ENCODE measurements around the gene LRIG3. TPM values are rescaled to one million over a fixed set of nuclear protein-coding genes. Genes with fewer than 3 reads are reported as not detected.

Gene LRIG3
- total and polyA plus RNA-seq, 4 donors = 6.5 to 111 (median 22.1) TPM

- H3K4me3 ChIP-seq = no peak overlapping the region
- H3K36me3 ChIP-seq (ENCODE audit: control insufficient read depth in 4 of 4, insufficient read depth in 4 of 4, low read length in 4 of 4) = no peaks in the 10 kb centered on the region
- H3K9ac ChIP-seq (ENCODE audit: insufficient read depth in 1 of 2, low read length in 2 of 2) = peak overlapping the region in 1 of 2 donors; percentile 52
- no peak for TF ChIP-seq CTCF (IDR thresholded peaks at IDR 0.05; ENCODE audit: control extremely low read depth, extremely low read depth)
- H3K9me3 ChIP-seq (ENCODE audit: control insufficient read depth in 4 of 4, insufficient read depth in 3 of 4, low read length in 3 of 4) = no peaks in the 10 kb centered on the region
- peak; percentile 9 for ATAC-seq (ENCODE audit: insufficient read depth, low FRiP score)
- peak in 2 of 3 donors; percentile 52 to 55 for DNase-seq
- H3K27ac ChIP-seq (ENCODE audit: low read depth in 1 of 2, low read length in 1 of 2) = no peak overlapping the region
- WGBS, 2 donors = 11 to 15% methylated on average over 1 of the region's 1 CpG
- H3K4me1 ChIP-seq (ENCODE audit: control insufficient read depth in 5 of 5, insufficient read depth in 5 of 5, low read length in 5 of 5) = peaks cover 0 to 21% (median 8%) of the 10 kb centered on the region in 5 donors
- no peaks in the 10 kb centered on the region for H3K27me3 ChIP-seq (ENCODE audit: control insufficient read depth in 3 of 3, insufficient read depth in 3 of 3, low read length in 2 of 3)
Observed at GRCh38 chr12:58925111-58925611, 4.9 kb upstream of the LRIG3 start.

GRCh38 chr12:58924652-58925051 lies 4.3 kb upstream of the LRIG3 start:
- no peak overlapping the region for H3K9ac ChIP-seq (ENCODE audit: insufficient read depth in 1 of 2, low read length in 2 of 2)
- WGBS, 2 donors = 92 to 96% methylated on average over 1 of the region's 1 CpG
- no peak overlapping the region for H3K27ac ChIP-seq (ENCODE audit: low read depth in 1 of 2, low read length in 1 of 2)
- DNase-seq = no peak
- no peak for TF ChIP-seq CTCF (IDR thresholded peaks at IDR 0.05; ENCODE audit: control extremely low read depth, extremely low read depth)
- H3K4me1 ChIP-seq (ENCODE audit: control insufficient read depth in 5 of 5, insufficient read depth in 5 of 5, low read length in 5 of 5) = peaks cover 0 to 21% (median 8%) of the 10 kb centered on the region in 5 donors
- H3K4me3 ChIP-seq = no peak overlapping the region
- H3K9me3 ChIP-seq (ENCODE audit: control insufficient read depth in 4 of 4, insufficient read depth in 3 of 4, low read length in 3 of 4) = no peaks in the 10 kb centered on the region
- H3K27me3 ChIP-seq (ENCODE audit: control insufficient read depth in 3 of 3, insufficient read depth in 3 of 3, low read length in 2 of 3) = no peaks in the 10 kb centered on the region
- peaks cover 0 to 3% (median 0%) of the 10 kb centered on the region in 4 donors for H3K36me3 ChIP-seq (ENCODE audit: control insufficient read depth in 4 of 4, insufficient read depth in 4 of 4, low read length in 4 of 4)
- ATAC-seq (ENCODE audit: insufficient read depth, low FRiP score) = no peak

- H3K9ac ChIP-seq (ENCODE audit: insufficient read depth in 1 of 2, low read length in 2 of 2) = no peak overlapping the region
- WGBS, 2 donors = 82 to 87% methylated on average over 4 of the region's 4 CpGs
- H3K4me1 ChIP-seq (ENCODE audit: control insufficient read depth in 5 of 5, insufficient read depth in 5 of 5, low read length in 5 of 5) = peaks cover 0 to 21% (median 8%) of the 10 kb centered on the region in 5 donors
- no peaks in the 10 kb centered on the region for H3K27me3 ChIP-seq (ENCODE audit: control insufficient read depth in 3 of 3, insufficient read depth in 3 of 3, low read length in 2 of 3)
- peaks cover 0 to 6% (median 0%) of the 10 kb centered on the region in 4 donors for H3K36me3 ChIP-seq (ENCODE audit: control insufficient read depth in 4 of 4, insufficient read depth in 4 of 4, low read length in 4 of 4)
- H3K4me3 ChIP-seq = no peak overlapping the region
- no peak for DNase-seq
- TF ChIP-seq CTCF (IDR thresholded peaks at IDR 0.05; ENCODE audit: control extremely low read depth, extremely low read depth) = no peak
- no peak for ATAC-seq (ENCODE audit: insufficient read depth, low FRiP score)
- H3K9me3 ChIP-seq (ENCODE audit: control insufficient read depth in 4 of 4, insufficient read depth in 3 of 4, low read length in 3 of 4) = peaks cover 0 to 2% (median 0%) of the 10 kb centered on the region in 4 donors
- H3K27ac ChIP-seq (ENCODE audit: low read depth in 1 of 2, low read length in 1 of 2) = no peak overlapping the region
Observed at GRCh38 chr12:58923781-58924180, 3.5 kb upstream of the LRIG3 start.

GRCh38 chr12:58922849-58923248 lies 2.5 kb upstream of the LRIG3 start:
- peaks cover 0 to 23% (median 8%) of the 10 kb centered on the region in 5 donors for H3K4me1 ChIP-seq (ENCODE audit: control insufficient read depth in 5 of 5, insufficient read depth in 5 of 5, low read length in 5 of 5)
- no peak for ATAC-seq (ENCODE audit: insufficient read depth, low FRiP score)

More at GRCh38 chr12:58922849-58923248, 2.5 kb upstream of the LRIG3 start:
- no peaks in the 10 kb centered on the region for H3K27me3 ChIP-seq (ENCODE audit: control insufficient read depth in 3 of 3, insufficient read depth in 3 of 3, low read length in 2 of 3)
- no peak for DNase-seq
- TF ChIP-seq CTCF (IDR thresholded peaks at IDR 0.05; ENCODE audit: control extremely low read depth, extremely low read depth) = no peak
- H3K36me3 ChIP-seq (ENCODE audit: control insufficient read depth in 4 of 4, insufficient read depth in 4 of 4, low read length in 4 of 4) = peaks cover 0 to 6% (median 0%) of the 10 kb centered on the region in 4 donors
- H3K9ac ChIP-seq (ENCODE audit: insufficient read depth in 1 of 2, low read length in 2 of 2) = no peak overlapping the region
- H3K4me3 ChIP-seq = no peak overlapping the region
- H3K27ac ChIP-seq (ENCODE audit: low read depth in 1 of 2, low read length in 1 of 2) = no peak overlapping the region
- H3K9me3 ChIP-seq (ENCODE audit: control insufficient read depth in 4 of 4, insufficient read depth in 3 of 4, low read length in 3 of 4) = peaks cover 0 to 2% (median 0%) of the 10 kb centered on the region in 4 donors
